Measurements from ENCODE around the gene BMX. TPM values are rescaled to one million over a fixed set of nuclear protein-coding genes. Genes with fewer than 3 reads are reported as not detected.

The BMX gene
- total RNA-seq, 4 donors from 2014 or later = 0.88 to 4.7 (median 2.4) TPM

DNA sequence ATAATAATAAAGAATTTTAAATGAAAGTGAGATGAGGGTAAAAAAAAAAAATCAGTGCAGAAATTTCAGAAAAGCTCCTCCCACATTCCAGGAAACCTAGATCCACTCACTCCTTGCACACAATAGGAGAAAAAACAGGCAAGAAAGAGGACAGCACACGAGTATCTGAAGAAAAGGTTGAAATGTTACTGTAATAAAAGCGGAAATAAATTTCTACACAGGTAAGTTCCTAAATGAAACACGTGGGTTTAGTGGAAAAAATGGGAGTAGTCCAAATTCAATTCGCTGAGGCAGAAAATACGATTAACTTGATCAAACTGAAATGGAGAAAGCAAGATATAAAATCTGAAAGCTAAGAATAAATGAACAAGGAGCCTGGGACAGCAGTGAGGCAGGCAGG is 102.2 kb downstream of the BMX start:
- Histone ChIP-seq H3K4me3 (no peak overlapping the region), H3K9me3 (no peaks in the 10 kb centered on the region), H3K27ac (no peak overlapping the region), H3K27me3 (no peaks in the 10 kb centered on the region), H3K4me1 (no peaks in the 10 kb centered on the region), H3K36me3 (no peaks in the 10 kb centered on the region)
- DNase-seq = no peak
- intact Hi-C loops (cut with DNase I; ENCODE audit: low total_unique reads) = no loop called here
- TF ChIP-seq, protein P1, sequence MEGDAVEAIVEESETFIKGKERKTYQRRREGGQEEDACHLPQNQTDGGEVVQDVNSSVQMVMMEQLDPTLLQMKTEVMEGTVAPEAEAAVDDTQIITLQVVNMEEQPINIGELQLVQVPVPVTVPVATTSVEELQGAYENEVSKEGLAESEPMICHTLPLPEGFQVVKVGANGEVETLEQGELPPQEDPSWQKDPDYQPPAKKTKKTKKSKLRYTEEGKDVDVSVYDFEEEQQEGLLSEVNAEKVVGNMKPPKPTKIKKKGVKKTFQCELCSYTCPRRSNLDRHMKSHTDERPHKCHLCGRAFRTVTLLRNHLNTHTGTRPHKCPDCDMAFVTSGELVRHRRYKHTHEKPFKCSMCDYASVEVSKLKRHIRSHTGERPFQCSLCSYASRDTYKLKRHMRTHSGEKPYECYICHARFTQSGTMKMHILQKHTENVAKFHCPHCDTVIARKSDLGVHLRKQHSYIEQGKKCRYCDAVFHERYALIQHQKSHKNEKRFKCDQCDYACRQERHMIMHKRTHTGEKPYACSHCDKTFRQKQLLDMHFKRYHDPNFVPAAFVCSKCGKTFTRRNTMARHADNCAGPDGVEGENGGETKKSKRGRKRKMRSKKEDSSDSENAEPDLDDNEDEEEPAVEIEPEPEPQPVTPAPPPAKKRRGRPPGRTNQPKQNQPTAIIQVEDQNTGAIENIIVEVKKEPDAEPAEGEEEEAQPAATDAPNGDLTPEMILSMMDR (IDR thresholded peaks at IDR 0.05) = no peak
- TF ChIP-seq POLR2A (IDR thresholded peaks at IDR 0.05) = no peak

DNA sequence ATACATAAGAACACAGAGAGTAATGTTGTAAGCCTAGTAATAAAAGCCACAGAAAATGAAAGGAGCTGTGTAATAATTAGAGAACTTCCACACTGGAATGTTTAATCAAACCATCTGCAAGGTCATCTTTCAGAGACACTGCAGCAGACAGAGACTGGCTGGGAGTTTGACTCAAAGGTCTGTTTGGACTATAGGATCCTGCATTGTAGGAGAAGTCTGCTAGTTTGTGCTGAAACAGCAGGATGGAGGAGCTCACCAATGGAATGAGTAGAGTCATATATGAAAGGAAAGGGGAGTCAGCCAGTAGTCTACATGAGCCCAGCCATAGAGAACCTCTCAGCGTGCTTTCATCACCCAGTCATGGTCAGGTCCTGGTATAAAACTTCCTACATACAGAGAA is 104.6 kb downstream of the BMX start:
- intact Hi-C loops (cut with DNase I; ENCODE audit: low total_unique reads) = no loop called here
- Histone ChIP-seq H3K27ac (no peak overlapping the region), H3K36me3 (no peaks in the 10 kb centered on the region), H3K4me3 (no peak overlapping the region), H3K27me3 (no peaks in the 10 kb centered on the region), H3K4me1 (no peaks in the 10 kb centered on the region), H3K9me3 (no peaks in the 10 kb centered on the region)
- no peak for DNase-seq
- no peak for TF ChIP-seq POLR2A (IDR thresholded peaks at IDR 0.05)
- TF ChIP-seq, protein P1 (IDR thresholded peaks at IDR 0.05) = no peak

Other genes starting within 250 kb of the BMX start
- 10 to 100 TPM in 2 of 4 donors, 1 to 10 TPM in 2; 3.2 to 13.8 (median 7.6) TPM for gene ASB9, start 230.7 kb upstream of the BMX start, total RNA-seq
- under 1 TPM in 2 of 4 donors, not detected in 2; 0.30 to 0.88 TPM for gene ASB11, start 185.2 kb upstream of the BMX start, total RNA-seq
- gene PIGA, start 165.3 kb upstream of the BMX start, total RNA-seq = 10 to 100 TPM; 10.2 to 54.8 (median 13.8) TPM
- 10 to 100 TPM in 1 of 4 donors, 1 to 10 TPM in 2, not detected in 1; 2.9 to 13.2 (median 6.2) TPM for gene VEGFD, start 116.4 kb upstream of the BMX start, total RNA-seq
- gene PIR, start 7.5 kb upstream of the BMX start, total RNA-seq = 10 to 100 TPM in 2 of 4 donors, 1 to 10 TPM in 2; 2.9 to 16.1 (median 12.3) TPM
- gene ACE2, start 100.2 kb downstream of the BMX start, total RNA-seq = 1 to 10 TPM in 1 of 4 donors, under 1 TPM in 1, not detected in 2; 0.62 to 1.5 TPM
- 1 to 10 TPM in 1 of 4 donors, under 1 TPM in 1, not detected in 2; 0.90 to 1.1 TPM for gene CLTRN, start 164.0 kb downstream of the BMX start, total RNA-seq
- gene CA5B, start 237.5 kb downstream of the BMX start, total RNA-seq = 10 to 100 TPM in 2 of 4 donors, 1 to 10 TPM in 2; 2.6 to 35.8 (median 15.0) TPM